SU-DHL-6 (cell line): ENCODE data around the gene DNAH11.
"Not testable (repeated sequence)": the region's sequence is repeated elsewhere in the genome, so short reads cannot be mapped to it uniquely, and the experiment has no call there.

ENCODE experiments used
- EZH2phosphoT487 ChIP-seq: fragments of 200-600 bp; sonication (generic), shearing (Covaris generic); conservative IDR thresholded peaks from 2 replicates; pipeline ENCODE4 v1.6.1; 2018; ENCODE audit warnings: mild to moderate bottlenecking, antibody characterized with exemption, low read length, moderate library complexity, mixed read lengths
- TF ChIP-seq, protein P1 (sequence below): fragments of 200-600 bp; sonication (generic); IDR thresholded peaks from one replicate; pipeline ENCODE4 v1.5.1; 2017; ENCODE audit warnings: antibody characterized with exemption, mild to moderate bottlenecking, low read length, moderate library complexity; ENCODE audit not compliant: insufficient read depth, poor library complexity, severe bottlenecking

DNA sequence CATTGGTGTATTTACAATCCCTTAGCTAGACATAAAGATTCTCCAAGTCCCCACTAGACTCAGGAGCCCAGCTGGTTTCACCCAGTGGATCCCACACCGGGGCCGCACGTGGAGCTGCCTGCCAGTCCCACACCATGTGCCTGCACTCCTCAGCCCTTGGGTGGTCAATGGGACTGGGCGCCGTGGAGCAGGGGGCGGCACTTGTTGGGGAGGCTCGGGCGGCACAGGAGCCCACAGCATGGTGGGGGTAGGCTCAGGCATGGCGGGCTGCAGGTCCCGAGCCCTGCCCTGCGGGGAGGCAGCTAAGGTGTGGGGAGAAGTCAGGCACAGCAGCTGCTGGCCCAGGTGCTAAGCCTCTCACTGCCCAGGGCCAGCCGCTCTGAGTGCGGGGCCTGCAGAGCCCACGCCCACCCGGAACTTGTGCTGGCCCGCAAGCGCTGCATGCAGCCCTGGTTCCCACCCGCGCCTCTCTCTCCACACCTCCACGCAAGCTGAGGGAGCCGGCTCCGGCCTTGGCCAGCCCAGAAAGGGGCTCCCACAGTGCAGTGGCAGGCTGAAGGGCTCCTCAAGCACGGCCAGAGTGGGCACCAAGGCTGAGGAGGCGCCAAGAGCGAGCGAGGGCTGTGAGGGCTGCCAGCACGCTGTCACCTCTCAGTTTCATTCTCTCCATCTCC, 6.3 kb upstream of the DNAH11 start:
- TF ChIP-seq, protein P1, sequence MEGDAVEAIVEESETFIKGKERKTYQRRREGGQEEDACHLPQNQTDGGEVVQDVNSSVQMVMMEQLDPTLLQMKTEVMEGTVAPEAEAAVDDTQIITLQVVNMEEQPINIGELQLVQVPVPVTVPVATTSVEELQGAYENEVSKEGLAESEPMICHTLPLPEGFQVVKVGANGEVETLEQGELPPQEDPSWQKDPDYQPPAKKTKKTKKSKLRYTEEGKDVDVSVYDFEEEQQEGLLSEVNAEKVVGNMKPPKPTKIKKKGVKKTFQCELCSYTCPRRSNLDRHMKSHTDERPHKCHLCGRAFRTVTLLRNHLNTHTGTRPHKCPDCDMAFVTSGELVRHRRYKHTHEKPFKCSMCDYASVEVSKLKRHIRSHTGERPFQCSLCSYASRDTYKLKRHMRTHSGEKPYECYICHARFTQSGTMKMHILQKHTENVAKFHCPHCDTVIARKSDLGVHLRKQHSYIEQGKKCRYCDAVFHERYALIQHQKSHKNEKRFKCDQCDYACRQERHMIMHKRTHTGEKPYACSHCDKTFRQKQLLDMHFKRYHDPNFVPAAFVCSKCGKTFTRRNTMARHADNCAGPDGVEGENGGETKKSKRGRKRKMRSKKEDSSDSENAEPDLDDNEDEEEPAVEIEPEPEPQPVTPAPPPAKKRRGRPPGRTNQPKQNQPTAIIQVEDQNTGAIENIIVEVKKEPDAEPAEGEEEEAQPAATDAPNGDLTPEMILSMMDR, result not testable (repeated sequence)
- TF ChIP-seq EZH2phosphoT487, result not testable (repeated sequence)
